Mammary epithelial cell (primary cell): ENCODE data around the gene KPNA6.

ENCODE experiments used
- CTCF ChIP-seq, 2 donors: IDR thresholded peaks in 1 of 2; conservative IDR thresholded peaks in 1 of 2; 2 replicates each; pipeline ENCODE4 v1.5.1; 2011 to 2012; ENCODE audit warnings: inconsistent platforms in 2 of 2, low read length in 2 of 2, mild to moderate bottlenecking in 2 of 2, control low read depth in 1 of 2, low read depth in 1 of 2; ENCODE audit not compliant: insufficient read depth in 1 of 2; ENCODE audit errors: extremely low read depth in 1 of 2
- EZH2 ChIP-seq: IDR thresholded peaks from 2 replicates; pipeline ENCODE4 v1.6.1; 2012; ENCODE audit warnings: low read length, inconsistent platforms, borderline replicate concordance

DNA sequence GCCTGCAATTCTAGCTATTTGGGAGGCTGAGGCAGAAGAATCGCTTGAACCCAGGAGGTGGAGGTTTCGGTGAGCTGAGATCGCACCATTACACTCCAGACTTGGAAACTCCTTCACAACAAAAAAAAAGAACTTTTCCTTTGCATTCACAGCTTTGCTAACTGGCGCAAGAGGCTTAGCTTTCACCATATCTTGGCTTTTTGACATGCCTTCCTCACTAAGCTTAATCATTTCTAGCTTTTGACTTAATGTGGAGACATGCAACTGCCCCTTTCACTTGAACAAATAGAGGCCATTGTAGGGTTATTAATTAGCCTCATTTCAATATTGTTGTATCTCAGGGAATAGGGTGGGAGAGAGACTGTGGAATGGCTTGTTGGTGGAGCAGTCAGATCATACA is 8.7 kb downstream of the KPNA6 start:
- TF ChIP-seq EZH2, result no peak
- no peak for TF ChIP-seq CTCF (conservative IDR thresholded peaks at IDR 0.05 in 1 of 2, IDR thresholded peaks at IDR 0.05 in 1 of 2; ENCODE audit: extremely low read depth in 1 of 2, insufficient read depth in 1 of 2, low read depth in 1 of 2, low read length in 2 of 2)
